IMR-90 (cell line): ENCODE results near the gene ACOT9.

Experiments
- BHLHE40 ChIP-seq: fragments of 150-350 bp; IDR thresholded peaks from 2 replicates; pipeline ENCODE4 v1.6.1; 2016; ENCODE audit warnings: mild to moderate bottlenecking, low read depth, low read length
- FOS ChIP-seq: fragments of 150-350 bp; IDR thresholded peaks from 2 replicates; pipeline ENCODE4 v1.6.1; 2016; ENCODE audit warnings: low read depth, low read length
- MAFK ChIP-seq: IDR thresholded peaks from 2 replicates; pipeline ENCODE4 v1.6.1; 2012; ENCODE audit warnings: low read depth, low read length, improper control_type of control experiment
- MAZ ChIP-seq: IDR thresholded peaks from 2 replicates; pipeline ENCODE4 v1.6.1; 2012; ENCODE audit warnings: low read depth, mild to moderate bottlenecking, low read length, improper control_type of control experiment, moderate library complexity, borderline replicate concordance
- POLR2A ChIP-seq: IDR thresholded peaks from 2 replicates; pipeline ENCODE4 v1.6.1; 2012; ENCODE audit warnings: mild to moderate bottlenecking, low read depth, low read length
- RAD21 ChIP-seq: IDR thresholded peaks from 2 replicates; pipeline ENCODE4 v1.6.1; 2012; ENCODE audit warnings: low read length, improper control_type of control experiment
- RCOR1 ChIP-seq: IDR thresholded peaks from 2 replicates; pipeline ENCODE4 v1.6.1; 2012; ENCODE audit warnings: mild to moderate bottlenecking, low read length, improper control_type of control experiment; ENCODE audit not compliant: insufficient replicate concordance
- RFX5 ChIP-seq: IDR thresholded peaks from 2 replicates; pipeline ENCODE4 v1.8.0; 2012; ENCODE audit warnings: low read depth, mild to moderate bottlenecking, low read length, moderate library complexity
- TF ChIP-seq, protein P1 (sequence below): conservative IDR thresholded peaks from 2 replicates; pipeline ENCODE4 v1.5.1; 2012; ENCODE audit warnings: mild to moderate bottlenecking, low read depth, low read length, improper control_type of control experiment
- TF ChIP-seq, protein P2 (sequence below): fragments of 150-350 bp; IDR thresholded peaks from 2 replicates; pipeline ENCODE4 v1.6.1; 2016; ENCODE audit warnings: low read depth, mild to moderate bottlenecking, low read length, moderate library complexity, borderline replicate concordance

DNA sequence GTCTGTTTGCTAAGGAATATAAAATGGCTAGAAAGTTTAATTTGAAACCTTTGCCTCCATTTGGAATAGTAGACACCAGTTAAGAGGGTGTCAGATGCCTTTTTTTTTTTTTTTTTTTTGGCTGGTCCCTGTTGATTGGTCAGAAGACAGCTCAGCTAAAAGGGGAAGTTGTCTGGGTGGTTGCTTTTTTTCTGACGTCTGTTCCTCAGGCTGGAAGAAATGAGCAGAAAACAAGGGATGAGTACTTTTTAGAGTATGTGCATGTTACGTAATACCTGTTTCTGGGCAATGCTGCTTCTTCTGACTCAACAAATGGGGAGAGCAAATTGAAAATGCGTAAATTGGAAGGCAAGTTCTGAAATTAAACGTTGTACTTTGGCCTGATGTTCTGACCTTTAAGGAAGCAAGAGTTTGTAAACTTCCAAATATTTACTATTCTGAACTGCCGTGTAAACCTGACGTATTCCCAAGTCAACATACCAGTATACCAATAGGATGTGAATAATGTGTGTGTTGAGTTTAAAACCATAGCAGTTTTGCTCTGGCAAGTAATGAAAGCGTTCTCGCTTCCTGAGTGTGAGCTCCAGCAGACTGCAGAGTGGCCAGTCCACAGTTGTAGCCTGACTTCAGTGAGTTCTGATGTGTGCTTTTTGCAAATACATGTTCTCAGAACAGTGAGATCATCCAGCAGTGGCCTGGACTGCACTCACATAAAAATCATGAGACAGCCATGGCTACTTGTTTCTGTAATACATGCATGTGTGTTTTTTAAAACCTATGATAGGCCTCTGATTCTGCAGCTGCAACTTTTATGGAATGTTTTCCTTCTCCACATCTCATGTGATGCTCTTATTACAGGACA lies 41.6 kb upstream of the ACOT9 start:
- TF ChIP-seq, protein P1, sequence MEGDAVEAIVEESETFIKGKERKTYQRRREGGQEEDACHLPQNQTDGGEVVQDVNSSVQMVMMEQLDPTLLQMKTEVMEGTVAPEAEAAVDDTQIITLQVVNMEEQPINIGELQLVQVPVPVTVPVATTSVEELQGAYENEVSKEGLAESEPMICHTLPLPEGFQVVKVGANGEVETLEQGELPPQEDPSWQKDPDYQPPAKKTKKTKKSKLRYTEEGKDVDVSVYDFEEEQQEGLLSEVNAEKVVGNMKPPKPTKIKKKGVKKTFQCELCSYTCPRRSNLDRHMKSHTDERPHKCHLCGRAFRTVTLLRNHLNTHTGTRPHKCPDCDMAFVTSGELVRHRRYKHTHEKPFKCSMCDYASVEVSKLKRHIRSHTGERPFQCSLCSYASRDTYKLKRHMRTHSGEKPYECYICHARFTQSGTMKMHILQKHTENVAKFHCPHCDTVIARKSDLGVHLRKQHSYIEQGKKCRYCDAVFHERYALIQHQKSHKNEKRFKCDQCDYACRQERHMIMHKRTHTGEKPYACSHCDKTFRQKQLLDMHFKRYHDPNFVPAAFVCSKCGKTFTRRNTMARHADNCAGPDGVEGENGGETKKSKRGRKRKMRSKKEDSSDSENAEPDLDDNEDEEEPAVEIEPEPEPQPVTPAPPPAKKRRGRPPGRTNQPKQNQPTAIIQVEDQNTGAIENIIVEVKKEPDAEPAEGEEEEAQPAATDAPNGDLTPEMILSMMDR = no peak
- TF ChIP-seq MAFK (no peak), POLR2A (peak; percentile 45), FOS (no peak), RAD21 (no peak), MAZ (no peak), RCOR1 (no peak), BHLHE40 (no peak), RFX5 (no peak)
- TF ChIP-seq, protein P2, sequence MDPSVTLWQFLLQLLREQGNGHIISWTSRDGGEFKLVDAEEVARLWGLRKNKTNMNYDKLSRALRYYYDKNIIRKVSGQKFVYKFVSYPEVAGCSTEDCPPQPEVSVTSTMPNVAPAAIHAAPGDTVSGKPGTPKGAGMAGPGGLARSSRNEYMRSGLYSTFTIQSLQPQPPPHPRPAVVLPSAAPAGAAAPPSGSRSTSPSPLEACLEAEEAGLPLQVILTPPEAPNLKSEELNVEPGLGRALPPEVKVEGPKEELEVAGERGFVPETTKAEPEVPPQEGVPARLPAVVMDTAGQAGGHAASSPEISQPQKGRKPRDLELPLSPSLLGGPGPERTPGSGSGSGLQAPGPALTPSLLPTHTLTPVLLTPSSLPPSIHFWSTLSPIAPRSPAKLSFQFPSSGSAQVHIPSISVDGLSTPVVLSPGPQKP = no peak
